Liver (tissue), 9 donors: Measurements from ENCODE around the gene HCFC1R1. TPM values are rescaled to one million over a fixed set of nuclear protein-coding genes. Genes with fewer than 3 reads are reported as not detected.
"Not testable (repeated sequence)": the region's sequence is repeated elsewhere in the genome, so short reads cannot be mapped to it uniquely, and the experiment has no call there.

Experiments used
- DNase-seq: peaks from one replicate; pipeline ENCODE4 v3.0.0-alpha.2; 2017; ENCODE audit warnings: low spot score
- H3K27ac ChIP-seq, 2 donors: one replicate each; pipeline ENCODE4 v1.7.0; 2013; ENCODE audit warnings: inconsistent platforms in 2 of 2, low read length in 2 of 2, control low read depth in 1 of 2, low read depth in 1 of 2, mild to moderate bottlenecking in 1 of 2
- H3K27me3 ChIP-seq, 4 donors: one replicate each; pipeline versions ENCODE4 v1.6.1 to v1.7.0; 2013; ENCODE audit warnings: low read length in 3 of 4, inconsistent platforms in 1 of 4, mild to moderate bottlenecking in 1 of 4, moderate library complexity in 1 of 4; ENCODE audit not compliant: control insufficient read depth in 4 of 4, insufficient read depth in 4 of 4
- H3K36me3 ChIP-seq, 4 donors: one replicate each; pipeline versions ENCODE4 v1.6.1 to v1.7.0; 2013; ENCODE audit warnings: low read length in 3 of 4, mild to moderate bottlenecking in 3 of 4, low read depth in 1 of 4, moderate library complexity in 1 of 4; ENCODE audit not compliant: control insufficient read depth in 4 of 4, insufficient read depth in 3 of 4
- H3K4me1 ChIP-seq, 4 donors: one replicate each; pipeline versions ENCODE4 v1.6.1 to v1.7.0; 2013; ENCODE audit warnings: low read length in 3 of 4, mild to moderate bottlenecking in 3 of 4, moderate library complexity in 1 of 4; ENCODE audit not compliant: control insufficient read depth in 4 of 4, insufficient read depth in 4 of 4
- H3K4me3 ChIP-seq, 3 donors: one replicate each; pipeline versions ENCODE4 v1.6.1 to v1.7.0; 2013; ENCODE audit warnings: low read length in 3 of 3, control low read depth in 1 of 3, low read depth in 1 of 3, mild to moderate bottlenecking in 1 of 3
- H3K9ac ChIP-seq, 2 donors: one replicate each; pipeline ENCODE4 v1.7.0; 2013; ENCODE audit warnings: low read length in 2 of 2, mild to moderate bottlenecking in 2 of 2, moderate library complexity in 2 of 2, control low read depth in 1 of 2, low read depth in 1 of 2
- H3K9me3 ChIP-seq, 4 donors: one replicate each; pipeline versions ENCODE4 v1.6.1 to v1.7.0; 2013; ENCODE audit warnings: low read length in 3 of 4; ENCODE audit not compliant: control insufficient read depth in 4 of 4
- CTCF ChIP-seq: fragments of 150-350 bp; IDR thresholded peaks from 2 replicates; pipeline ENCODE4 v1.5.1; 2017; ENCODE audit warnings: improper control_type of control experiment, low read depth, low read length; ENCODE audit not compliant: missing input control
- FOXA1 ChIP-seq: IDR thresholded peaks from 2 replicates; pipeline ENCODE4 v1.6.1; 2016; ENCODE audit warnings: antibody characterized with exemption
- GABPA ChIP-seq, 2 donors: IDR thresholded peaks in 1 of 2; conservative IDR thresholded peaks in 1 of 2; 2 replicates each; pipeline ENCODE4 v1.6.1; 2016; ENCODE audit warnings: antibody characterized with exemption in 2 of 2, mild to moderate bottlenecking in 1 of 2, moderate library complexity in 1 of 2
- JUND ChIP-seq, 2 donors: IDR thresholded peaks; 2 replicates each; pipeline ENCODE4 v1.6.1; 2016; ENCODE audit warnings: antibody characterized with exemption in 2 of 2
- RAD21 ChIP-seq, 2 donors: IDR thresholded peaks; 2 replicates each; pipeline ENCODE4 v1.6.1; 2016; ENCODE audit warnings: antibody characterized with exemption in 2 of 2, mild to moderate bottlenecking in 2 of 2
- REST ChIP-seq: IDR thresholded peaks from 2 replicates; pipeline ENCODE4 v1.6.1; 2016; ENCODE audit warnings: antibody characterized with exemption, mild to moderate bottlenecking
- SP1 ChIP-seq: IDR thresholded peaks from 2 replicates; pipeline ENCODE4 v1.6.1; 2018; ENCODE audit warnings: antibody characterized with exemption, mild to moderate bottlenecking
- YY1 ChIP-seq: IDR thresholded peaks from 2 replicates; pipeline ENCODE4 v1.6.1; 2016; ENCODE audit warnings: antibody characterized with exemption, mild to moderate bottlenecking
- ZBTB33 ChIP-seq: IDR thresholded peaks from 2 replicates; pipeline ENCODE4 v1.6.1; 2016; ENCODE audit warnings: antibody characterized with exemption
- whole genome bisulfite sequencing: extraction: QIAGEN DNeasy Blood & Tissue Kit; methylation state at CpG from one replicate; pipeline ENCODE4 v1.1.7; 2013; 5-methylcytosine and 5-hydroxymethylcytosine counted together
- polyA plus RNA-seq, 2 donors: library from polyadenylated mRNA; stranded (reverse) in 1 of 2; unstranded in 1 of 2; fragments of 200-250 nt in 1 of 2; fragments of >200 nt in 1 of 2; fragmentation: Nextera tagmentation in 1 of 2; extraction: Ambion mirVana in 1 of 2; gene quantifications; one replicate each; pipeline versions ENCODE4 v1.2.1 to v1.2.3, GENCODE V29; 2013 to 2015
- total RNA-seq, 2 donors: library from RNA; depleted of rRNA; stranded (reverse); fragments of >200 nt; gene quantifications; one replicate each; pipeline ENCODE4 v1.2.3, GENCODE V29; 2014
- donor health status: healthy.
- donor health status: healthy.
- donor health status: healthy.
- donor health status: healthy.
- donor health status: healthy.

Gene HCFC1R1
- total and polyA plus RNA-seq, 4 donors, result 1.4 to 17.6 (median 9.2) TPM

- WGBS, result 87% methylated on average over 9 of the region's 9 CpGs
- no peak for TF ChIP-seq JUND (IDR thresholded peaks at IDR 0.05)
- no peak overlapping the region for H3K9ac ChIP-seq
- H3K9me3 ChIP-seq, result no peaks in the 10 kb centered on the region
- no peak overlapping the region for H3K27ac ChIP-seq
- H3K36me3 ChIP-seq, result peaks cover 0 to 9% (median 3%) of the 10 kb centered on the region in 4 donors
- H3K4me3 ChIP-seq, result no peak overlapping the region
- DNase-seq, result no peak
- H3K27me3 ChIP-seq, result no peaks in the 10 kb centered on the region
- H3K4me1 ChIP-seq, result peaks cover 0 to 11% (median 4%) of the 10 kb centered on the region in 4 donors
Measured at GRCh38 chr16:3070608-3071111, 46.9 kb upstream of the HCFC1R1 start.

- H3K9ac ChIP-seq, H3K4me3 ChIP-seq, H3K9me3 ChIP-seq, H3K27ac ChIP-seq, DNase-seq, H3K36me3 ChIP-seq, H3K27me3 ChIP-seq: not testable (repeated sequence)
- WGBS, result 94% methylated on average over 10 of the region's 11 CpGs
- H3K4me1 ChIP-seq, result peaks cover 0 to 15% (median 7%) of the 10 kb centered on the region in 4 donors
Measured at GRCh38 chr16:3069146-3069545, 45.4 kb upstream of the HCFC1R1 start.

GRCh38 chr16:3068487-3068886 is 44.7 kb upstream of the HCFC1R1 start:
- H3K9me3 ChIP-seq, result no peaks in the 10 kb centered on the region
- DNase-seq, result no peak
- H3K27me3 ChIP-seq, result no peaks in the 10 kb centered on the region
- H3K36me3 ChIP-seq, result peaks cover 0 to 9% (median 3%) of the 10 kb centered on the region in 4 donors
- TF ChIP-seq RAD21 (IDR thresholded peaks at IDR 0.05), result no peak
- no peak for TF ChIP-seq CTCF
- no peak for TF ChIP-seq REST
- TF ChIP-seq YY1, result no peak
- no peak for TF ChIP-seq FOXA1
- no peak for TF ChIP-seq SP1
- TF ChIP-seq ZBTB33, result no peak
- no peak for TF ChIP-seq GABPA (IDR thresholded peaks at IDR 0.05 in 1 of 2, conservative IDR thresholded peaks at IDR 0.05 in 1 of 2)
- TF ChIP-seq JUND (IDR thresholded peaks at IDR 0.05), result no peak
- 77% methylated on average over 4 of the region's 4 CpGs for WGBS
- H3K27ac ChIP-seq, result no peak overlapping the region
- no peak overlapping the region for H3K9ac ChIP-seq
- H3K4me1 ChIP-seq, result peaks cover 0 to 9% (median 5%) of the 10 kb centered on the region in 4 donors
- H3K4me3 ChIP-seq, result no peak overlapping the region
